Measurements from ENCODE around the gene ACSL1. TPM values are rescaled to one million over a fixed set of nuclear protein-coding genes. Genes with fewer than 3 reads are reported as not detected.

The ACSL1 gene
- total RNA-seq, 1 experiment from 2014 or later: 3.5 TPM

GRCh38 chr4:184727430-184727829 is 98.3 kb downstream of the ACSL1 start:
- no peak overlapping the region for H3K4me2 ChIP-seq (ENCODE audit: insufficient read depth, insufficient read length, low read length)
- H3K79me1 ChIP-seq (ENCODE audit: insufficient read depth, low read depth, low read length, poor library complexity, severe bottlenecking): peaks cover 6% of the 10 kb centered on the region
- H3K27ac ChIP-seq (ENCODE audit: insufficient read length, low read depth, low read length): no peak overlapping the region
- DNase-seq: no peak
- H3K27me3 ChIP-seq (ENCODE audit: insufficient read depth, low read length): no peaks in the 10 kb centered on the region
- H3T11ph ChIP-seq (ENCODE audit: low read length): no peak overlapping the region
- H2BK15ac ChIP-seq (ENCODE audit: low read depth, low read length): no peak overlapping the region
- H2AFZ ChIP-seq (ENCODE audit: low read length): no peak overlapping the region
- no peak overlapping the region for H2BK5ac ChIP-seq (ENCODE audit: insufficient read length, low read length)
- no peaks in the 10 kb centered on the region for H3K23me2 ChIP-seq (ENCODE audit: insufficient read length, low read depth, low read length, poor library complexity, severe bottlenecking)
- no peak overlapping the region for H4K8ac ChIP-seq (replicated peaks; ENCODE audit: insufficient read length, low read depth, low read length)
- H2BK20ac ChIP-seq (ENCODE audit: low read depth, low read length, poor library complexity, severe bottlenecking): no peak overlapping the region
- H3K4me3 Mint-ChIP-seq: no peak overlapping the region
- no peak overlapping the region for H4K5ac ChIP-seq (ENCODE audit: insufficient read length, low read depth, low read length)
- peaks cover 15 to 24% of the 10 kb centered on the region in 2 experiments for H3K4me1 Mint-ChIP-seq
- no peak overlapping the region for H4K91ac ChIP-seq (ENCODE audit: insufficient read length, low read depth, low read length)
- H3K18ac ChIP-seq (ENCODE audit: insufficient read length, low read depth, low read length): no peak overlapping the region
- H3K4ac ChIP-seq (ENCODE audit: low read depth, low read length): no peak overlapping the region
- no peak overlapping the region for H3K14ac ChIP-seq (ENCODE audit: insufficient read depth, low read length)
- WGBS (ENCODE audit: extremely low coverage, insufficient read length, low lambda C conversion rate): no CpG with 5 or more reads among the region's 3 CpGs
- H3K27me3 Mint-ChIP-seq (ENCODE audit: low read depth): no peaks in the 10 kb centered on the region
- no peak overlapping the region for H2AK5ac ChIP-seq (ENCODE audit: insufficient read length, low read length)
- no peaks in the 10 kb centered on the region for H3K9me3 Mint-ChIP-seq
- no peaks in the 10 kb centered on the region for H3K4me1 ChIP-seq (ENCODE audit: insufficient read depth, low read length)
- H2BK12ac ChIP-seq (ENCODE audit: insufficient read length, low read depth, low read length): no peak overlapping the region
- TF ChIP-seq, protein P1, sequence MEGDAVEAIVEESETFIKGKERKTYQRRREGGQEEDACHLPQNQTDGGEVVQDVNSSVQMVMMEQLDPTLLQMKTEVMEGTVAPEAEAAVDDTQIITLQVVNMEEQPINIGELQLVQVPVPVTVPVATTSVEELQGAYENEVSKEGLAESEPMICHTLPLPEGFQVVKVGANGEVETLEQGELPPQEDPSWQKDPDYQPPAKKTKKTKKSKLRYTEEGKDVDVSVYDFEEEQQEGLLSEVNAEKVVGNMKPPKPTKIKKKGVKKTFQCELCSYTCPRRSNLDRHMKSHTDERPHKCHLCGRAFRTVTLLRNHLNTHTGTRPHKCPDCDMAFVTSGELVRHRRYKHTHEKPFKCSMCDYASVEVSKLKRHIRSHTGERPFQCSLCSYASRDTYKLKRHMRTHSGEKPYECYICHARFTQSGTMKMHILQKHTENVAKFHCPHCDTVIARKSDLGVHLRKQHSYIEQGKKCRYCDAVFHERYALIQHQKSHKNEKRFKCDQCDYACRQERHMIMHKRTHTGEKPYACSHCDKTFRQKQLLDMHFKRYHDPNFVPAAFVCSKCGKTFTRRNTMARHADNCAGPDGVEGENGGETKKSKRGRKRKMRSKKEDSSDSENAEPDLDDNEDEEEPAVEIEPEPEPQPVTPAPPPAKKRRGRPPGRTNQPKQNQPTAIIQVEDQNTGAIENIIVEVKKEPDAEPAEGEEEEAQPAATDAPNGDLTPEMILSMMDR (conservative IDR thresholded peaks at IDR 0.05): no peak
- peaks cover 51 to 92% (median 91%) of the 10 kb centered on the region in 3 experiments for H3K36me3 Mint-ChIP-seq (ENCODE audit: insufficient read depth in 1 of 3, low read depth in 3 of 3)
- H2BK120ac ChIP-seq (ENCODE audit: low read depth, low read length, poor library complexity, severe bottlenecking): no peak overlapping the region
- no peak overlapping the region for H3K56ac ChIP-seq (ENCODE audit: insufficient read length, low read depth, low read length)
- no peak overlapping the region for H3K23ac ChIP-seq (ENCODE audit: insufficient read length, low read depth, low read length)
- no peaks in the 10 kb centered on the region for H3K9me3 ChIP-seq (ENCODE audit: control insufficient read depth, low read depth, low read length)
- H4K20me1 ChIP-seq (ENCODE audit: control insufficient read depth, insufficient read depth, insufficient read length): no peaks in the 10 kb centered on the region
- H3K9ac ChIP-seq (ENCODE audit: extremely low read depth, insufficient read length, low read length): no peak overlapping the region
- peaks cover 15% of the 10 kb centered on the region; the same call in 1 of the 2 replicates for H3K79me2 ChIP-seq (ENCODE audit: insufficient read depth, low read length)
- peak overlapping the region in 1 of 3 experiments; percentile 22; a peak in 1 of 7 replicates for H3K27ac Mint-ChIP-seq
